RWPE1 (cell line): Measurements from ENCODE around the gene MPIG6B.
A peak's percentile ranks its signal among the peaks of the same experiment; 100 is the strongest.

ENCODE experiments used
- CTCF ChIA-PET: fragments of 350-600 bp; sonication (Branson Sonifier 250); formaldehyde crosslinking; extraction: SDS; loops from one replicate; lab custom pipeline; 2021; lab: Yijun Ruan, JAX
- POLR2A ChIA-PET: fragments of 400-600 bp; formaldehyde crosslinking; extraction: SDS; loops from one replicate; lab custom pipeline; 2020; ENCODE audit warnings: antibody characterized with exemption; ENCODE audit not compliant: low non-redundant PET; lab: Yijun Ruan, JAX
- DNase-seq: peaks from one replicate; pipeline ENCODE4 v3.0.0; 2012; ENCODE audit warnings: low spot score
- H3K27ac ChIP-seq: fragments of 450-650 bp; 2 replicates; pipeline ENCODE4 v1.5.1; 2017
- TF ChIP-seq, protein P1 (sequence below): fragments of 450-650 bp; conservative IDR thresholded peaks from 2 replicates; pipeline ENCODE4 v1.5.1; 2017; ENCODE audit warnings: low read depth, mild to moderate bottlenecking

The MPIG6B gene

DNA sequence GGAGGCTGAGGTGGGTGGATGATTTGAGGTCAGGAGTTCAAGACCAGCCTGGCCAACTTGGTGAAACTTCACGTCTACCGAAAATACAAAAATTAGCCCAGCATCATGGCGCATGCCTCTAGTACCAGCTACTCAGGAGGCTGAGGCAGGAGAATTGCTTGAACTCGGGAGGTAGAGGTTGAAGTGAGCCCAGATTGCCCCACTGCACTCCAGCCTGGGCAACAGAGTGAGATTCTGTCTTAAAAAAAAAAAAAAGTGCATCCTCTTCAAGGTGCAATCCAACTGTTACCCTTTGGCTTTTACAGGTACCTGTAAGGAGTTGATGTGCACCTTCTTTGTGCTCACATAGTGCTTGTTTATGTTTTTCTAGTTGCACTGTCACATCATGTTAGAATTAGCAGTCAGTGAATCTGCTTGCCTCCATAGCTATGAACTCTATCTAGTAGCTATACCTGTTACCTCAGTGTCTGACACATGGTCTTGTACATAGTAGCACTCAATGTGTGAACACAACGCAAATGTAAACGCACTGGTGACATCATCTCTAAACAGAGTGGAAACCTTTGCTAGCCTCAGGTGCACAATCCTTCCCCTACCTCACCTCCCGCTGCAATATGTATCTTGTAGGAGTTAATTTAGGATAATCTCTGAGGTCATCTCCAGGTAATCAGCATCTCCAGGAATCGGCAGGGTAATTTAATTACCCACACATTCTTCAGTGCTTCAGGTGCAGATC, 26.3 kb downstream of the MPIG6B start:
- H3K27ac ChIP-seq = peak overlapping the region; percentile 11; the same call in 1 of the 2 replicates
- ChIA-PET POLR2A (no interaction called here), CTCF (interaction anchor here (1.1 kb wide), 1 partner anchor 57 kb away, joined by 3 read pairs; no protein-coding TSS in a partner anchor)
- no peak for DNase-seq
- TF ChIP-seq, protein P1, sequence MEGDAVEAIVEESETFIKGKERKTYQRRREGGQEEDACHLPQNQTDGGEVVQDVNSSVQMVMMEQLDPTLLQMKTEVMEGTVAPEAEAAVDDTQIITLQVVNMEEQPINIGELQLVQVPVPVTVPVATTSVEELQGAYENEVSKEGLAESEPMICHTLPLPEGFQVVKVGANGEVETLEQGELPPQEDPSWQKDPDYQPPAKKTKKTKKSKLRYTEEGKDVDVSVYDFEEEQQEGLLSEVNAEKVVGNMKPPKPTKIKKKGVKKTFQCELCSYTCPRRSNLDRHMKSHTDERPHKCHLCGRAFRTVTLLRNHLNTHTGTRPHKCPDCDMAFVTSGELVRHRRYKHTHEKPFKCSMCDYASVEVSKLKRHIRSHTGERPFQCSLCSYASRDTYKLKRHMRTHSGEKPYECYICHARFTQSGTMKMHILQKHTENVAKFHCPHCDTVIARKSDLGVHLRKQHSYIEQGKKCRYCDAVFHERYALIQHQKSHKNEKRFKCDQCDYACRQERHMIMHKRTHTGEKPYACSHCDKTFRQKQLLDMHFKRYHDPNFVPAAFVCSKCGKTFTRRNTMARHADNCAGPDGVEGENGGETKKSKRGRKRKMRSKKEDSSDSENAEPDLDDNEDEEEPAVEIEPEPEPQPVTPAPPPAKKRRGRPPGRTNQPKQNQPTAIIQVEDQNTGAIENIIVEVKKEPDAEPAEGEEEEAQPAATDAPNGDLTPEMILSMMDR = no peak

- POLR2A ChIA-PET = no interaction called here
- no peak for DNase-seq
- H3K27ac ChIP-seq = no peak overlapping the region
- CTCF ChIA-PET = interaction anchor here (1.1 kb wide), 1 partner anchor 58 kb away, joined by 3 read pairs; no protein-coding TSS in a partner anchor
- TF ChIP-seq, protein P1 = no peak
Measured at GRCh38 chr6:31750411-31751022, 27.3 kb downstream of the MPIG6B start.

- peak overlapping the region; percentile 51 for H3K27ac ChIP-seq
- TF ChIP-seq, protein P1 = no peak
- CTCF ChIA-PET = interaction anchor here (0.6 to 1.1 kb wide), 3 partner anchors 14 to 43 kb away, joined by 3 to 4 read pairs (median 4); partner anchors contain the start of gene VARS1
Measured at GRCh38 chr6:31752739-31753319, 29.7 kb downstream of the MPIG6B start.

GRCh38 chr6:31758281-31758680, 35.1 kb downstream of the MPIG6B start:
- no peak for DNase-seq
- TF ChIP-seq, protein P1 = no peak
- H3K27ac ChIP-seq = no peak overlapping the region
- CTCF ChIA-PET = interaction anchor here (0.7 to 2.3 kb wide), 2 partner anchors 11 to 68 kb away, joined by 4 to 11 read pairs; no protein-coding TSS in a partner anchor
- POLR2A ChIA-PET = no interaction called here

More at GRCh38 chr6:31752739-31753319, 29.7 kb downstream of the MPIG6B start:
- peak; percentile 44 for DNase-seq
- POLR2A ChIA-PET = interaction anchor here (0.9 to 1.1 kb wide), 2 partner anchors 14 to 50 kb away, joined by 3 read pairs; partner anchors contain the start of gene ABHD16A

- TF ChIP-seq, protein P1 = no peak
- no peak for DNase-seq
- H3K27ac ChIP-seq = no peak overlapping the region
- ChIA-PET POLR2A (no interaction called here), CTCF (interaction anchor here (0.5 kb wide), 1 partner anchor 11 kb away, joined by 3 read pairs; no protein-coding TSS in a partner anchor)
Measured at GRCh38 chr6:31760790-31761189, 37.6 kb downstream of the MPIG6B start.

- TF ChIP-seq, protein P1 = no peak
- DNase-seq = no peak
- CTCF ChIA-PET = no interaction called here
- POLR2A ChIA-PET = no interaction called here
- no peak overlapping the region for H3K27ac ChIP-seq
Measured at GRCh38 chr6:31761343-31761742, 38.2 kb downstream of the MPIG6B start.
